ENCODE results near the gene PLS1. TPM values are rescaled to one million over a fixed set of nuclear protein-coding genes. Genes with fewer than 3 reads are reported as not detected.

The PLS1 gene
- total RNA-seq, 1 experiment from 2014 or later = 6.4 TPM

DNA sequence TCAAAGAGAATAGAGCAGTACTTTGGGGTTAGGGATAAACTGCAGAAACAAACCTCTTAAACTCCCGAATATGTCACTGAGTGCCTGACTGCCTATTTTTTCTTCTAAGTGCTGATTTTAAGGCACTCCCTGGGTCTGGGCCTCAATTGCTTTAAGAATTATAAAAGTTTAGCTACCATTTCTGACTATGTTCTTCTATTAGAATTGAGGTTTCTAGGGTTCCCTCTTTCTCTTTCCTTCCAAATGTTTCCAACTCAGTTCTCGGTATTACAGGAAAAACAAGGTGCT lies 28.9 kb downstream of the PLS1 start:
- no peak for TF ChIP-seq EZH2 (IDR thresholded peaks at IDR 0.05; ENCODE audit: borderline replicate concordance, low read depth, low read length, poor library complexity, severe bottlenecking)
- no peak for TF ChIP-seq CTCF (conservative IDR thresholded peaks at IDR 0.05; ENCODE audit: low read depth, low read length)
- POLR2A ChIA-PET (ENCODE audit: low non-redundant PET) = no interaction called here

DNA sequence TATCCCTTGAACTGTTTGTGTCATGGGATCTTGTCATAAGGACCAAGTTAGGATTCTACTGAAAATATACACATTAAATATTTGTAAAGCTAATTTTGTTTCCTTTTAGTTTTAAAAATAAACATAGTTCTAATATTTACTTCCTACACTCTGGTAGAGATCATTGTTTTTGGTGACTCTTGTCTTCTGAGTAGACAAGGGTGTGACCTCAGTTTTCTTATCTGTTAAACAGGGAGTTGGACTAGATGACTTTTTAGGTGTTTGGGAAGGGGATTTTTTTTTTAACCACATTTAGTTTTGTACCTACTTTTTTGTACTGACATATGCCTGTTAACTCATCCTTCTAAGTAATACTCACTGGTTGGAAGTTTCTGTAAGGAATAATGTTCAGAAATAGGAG lies 30.8 kb downstream of the PLS1 start:
- ChIA-PET CTCF (no interaction called here), POLR2A (ENCODE audit: low non-redundant PET) (no interaction called here)
- Histone ChIP-seq H3K4me1 (ENCODE audit: insufficient read depth, low read length, poor library complexity, severe bottlenecking) (no peaks in the 10 kb centered on the region), H3K9me3 (ENCODE audit: low read depth, low read length, poor library complexity, severe bottlenecking) (no peaks in the 10 kb centered on the region), H3K4me3 (ENCODE audit: low read depth, low read length, poor library complexity, severe bottlenecking) (no peak overlapping the region), H3K27me3 (replicated peaks; ENCODE audit: insufficient read depth, low read depth, low read length, poor library complexity) (no peaks in the 10 kb centered on the region), H3K36me3 (ENCODE audit: insufficient read depth, low read length, poor library complexity, severe bottlenecking) (no peaks in the 10 kb centered on the region), H3K27ac (ENCODE audit: low read depth, low read length, poor library complexity, severe bottlenecking) (no peak overlapping the region)
- intact Hi-C loops (cut with micrococcal nuclease; ENCODE audit: unreplicated experiment) = no loop called here
- TF ChIP-seq EZH2 (IDR thresholded peaks at IDR 0.05; ENCODE audit: borderline replicate concordance, low read depth, low read length, poor library complexity, severe bottlenecking) (no peak), CTCF (conservative IDR thresholded peaks at IDR 0.05; ENCODE audit: low read depth, low read length) (no peak)
- no peak for DNase-seq (ENCODE audit: low spot score)
- BruUV-seq (replicated peaks) = no TSS peak

More for the DNA sequence above, 28.9 kb downstream of the PLS1 start:
- CTCF ChIA-PET = no interaction called here
- Histone ChIP-seq H3K4me3 (ENCODE audit: low read depth, low read length, poor library complexity, severe bottlenecking) (no peak overlapping the region), H3K27me3 (replicated peaks; ENCODE audit: insufficient read depth, low read depth, low read length, poor library complexity) (no peaks in the 10 kb centered on the region), H3K4me1 (ENCODE audit: insufficient read depth, low read length, poor library complexity, severe bottlenecking) (no peaks in the 10 kb centered on the region), H3K9me3 (ENCODE audit: low read depth, low read length, poor library complexity, severe bottlenecking) (no peaks in the 10 kb centered on the region), H3K36me3 (ENCODE audit: insufficient read depth, low read length, poor library complexity, severe bottlenecking) (no peaks in the 10 kb centered on the region), H3K27ac (ENCODE audit: low read depth, low read length, poor library complexity, severe bottlenecking) (no peak overlapping the region)
- BruUV-seq (replicated peaks) = no TSS peak
- DNase-seq (ENCODE audit: low spot score) = no peak
- intact Hi-C loops (cut with micrococcal nuclease; ENCODE audit: unreplicated experiment) = no loop called here

GRCh38 chr3:142628801-142629200 lies 32.6 kb downstream of the PLS1 start:
- H3K27ac ChIP-seq (ENCODE audit: low read depth, low read length, poor library complexity, severe bottlenecking) = no peak overlapping the region
- ChIA-PET POLR2A (ENCODE audit: low non-redundant PET) (interaction anchor here (0.6 kb wide), 1 partner anchor 23 kb away, joined by 3 read pairs; no protein-coding TSS in a partner anchor), CTCF (no interaction called here)
- BruUV-seq (replicated peaks) = no TSS peak
- H3K27me3 ChIP-seq (replicated peaks; ENCODE audit: insufficient read depth, low read depth, low read length, poor library complexity) = no peaks in the 10 kb centered on the region
- H3K36me3 ChIP-seq (ENCODE audit: insufficient read depth, low read length, poor library complexity, severe bottlenecking) = no peaks in the 10 kb centered on the region
- TF ChIP-seq EZH2 (IDR thresholded peaks at IDR 0.05; ENCODE audit: borderline replicate concordance, low read depth, low read length, poor library complexity, severe bottlenecking) (no peak), CTCF (conservative IDR thresholded peaks at IDR 0.05; ENCODE audit: low read depth, low read length) (no peak)
- no peak for DNase-seq (ENCODE audit: low spot score)
- H3K9me3 ChIP-seq (ENCODE audit: low read depth, low read length, poor library complexity, severe bottlenecking) = no peaks in the 10 kb centered on the region
- no peaks in the 10 kb centered on the region for H3K4me1 ChIP-seq (ENCODE audit: insufficient read depth, low read length, poor library complexity, severe bottlenecking)
- H3K4me3 ChIP-seq (ENCODE audit: low read depth, low read length, poor library complexity, severe bottlenecking) = no peak overlapping the region
- intact Hi-C loops (cut with micrococcal nuclease; ENCODE audit: unreplicated experiment) = no loop called here

All from A673 (cell line).